Measurements from ENCODE around the gene RRBP1.

- TF ChIP-seq CTCF (IDR thresholded peaks at IDR 0.05), result no peak
- no peak for TF ChIP-seq POLR2A (IDR thresholded peaks at IDR 0.05)
Observed at GRCh38 chr20:17594443-17594842, 87.6 kb downstream of the RRBP1 start.

All from vagina (tissue), 2 donors.